ENCODE data around the gene SLC17A1.
"Not testable (repeated sequence)": the region's sequence is repeated elsewhere in the genome, so short reads cannot be mapped to it uniquely, and the experiment has no call there.

SLC17A1 gene

DNA sequence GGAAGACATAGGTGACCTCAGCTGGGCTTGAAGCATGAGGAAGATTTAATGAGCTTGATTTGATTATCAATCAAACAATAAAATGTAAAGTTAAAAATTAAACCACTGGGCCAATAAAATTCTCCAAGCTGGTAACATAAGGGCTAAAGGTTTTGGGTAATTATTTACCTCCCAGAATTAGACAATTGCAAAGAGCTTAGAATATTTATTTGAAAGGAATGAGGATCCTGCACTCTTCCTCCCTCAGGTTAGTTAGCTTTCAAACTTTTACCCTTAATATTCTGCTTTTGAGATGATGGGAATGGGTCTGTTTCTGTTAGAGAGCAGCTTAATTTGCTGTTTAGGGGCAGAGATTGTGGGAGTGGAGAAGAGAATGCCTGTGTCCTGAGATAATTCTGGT lies 77.3 kb downstream of the SLC17A1 start, which contains the start of gene SLC17A4:
SLC17A4 (plus strand) TSS at position 208 of the 400 bp plus-strand sequence. CDS start 7,221 bp downstream, outside the sequence.
- no peak for DNase-seq

DNA sequence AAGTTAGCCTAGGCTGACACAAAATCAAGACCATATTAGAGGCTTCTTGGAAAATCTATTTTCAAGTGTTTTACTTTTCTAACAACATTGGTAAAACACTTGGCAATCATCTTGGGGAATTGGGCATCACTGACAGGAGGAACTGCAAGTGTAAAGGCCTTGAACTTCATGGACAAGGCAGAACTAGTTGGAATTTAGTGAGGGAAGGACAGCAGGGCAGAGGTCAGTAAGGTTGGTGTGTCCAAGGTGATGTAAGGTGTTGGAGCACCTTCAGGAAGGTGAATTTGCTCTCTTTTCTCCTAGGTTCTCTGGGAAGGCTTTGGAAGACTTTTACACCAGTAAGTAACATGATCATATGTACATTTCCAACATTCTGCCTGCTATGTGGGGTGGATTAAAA lies 78.8 kb downstream of the SLC17A1 start:
- no peak for DNase-seq

DNA sequence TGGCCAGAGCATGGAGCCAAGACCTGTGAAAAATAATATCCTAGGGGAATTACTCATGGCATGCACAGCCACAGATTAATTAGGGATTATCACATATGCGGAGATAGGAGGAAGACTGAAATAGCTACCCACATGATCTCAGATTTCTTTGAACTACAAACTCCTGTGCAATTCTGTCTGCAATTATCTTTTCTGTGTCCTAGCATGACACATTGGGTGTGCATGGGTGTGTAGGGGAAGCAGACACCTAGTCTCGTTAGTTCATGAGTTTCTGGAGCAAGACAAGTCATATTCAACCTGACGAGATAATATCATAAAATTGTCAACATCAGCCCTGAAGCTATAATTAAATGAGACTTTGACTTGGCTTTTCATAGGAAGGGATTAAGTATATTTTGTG lies 80.9 kb downstream of the SLC17A1 start:
- no peak for DNase-seq

DNA sequence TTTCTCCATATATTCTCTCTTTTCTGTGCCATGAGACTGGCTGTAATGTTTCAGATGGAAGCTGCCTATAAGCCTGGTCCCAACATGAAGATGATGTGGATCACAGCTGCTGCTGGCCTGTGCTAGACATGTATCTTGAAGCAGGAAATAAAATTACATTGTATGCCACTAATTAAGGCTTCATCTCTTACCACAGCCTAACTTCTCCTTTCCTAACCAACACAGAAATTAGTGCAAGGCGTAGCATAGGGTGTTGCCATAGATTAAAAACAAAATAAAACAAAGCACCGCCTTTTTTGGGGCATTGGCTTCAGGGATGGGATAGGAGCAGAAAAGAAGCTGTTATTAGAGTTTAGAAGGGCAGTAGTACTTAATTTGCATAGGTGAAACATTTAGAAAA lies 82.0 kb downstream of the SLC17A1 start:
- no peak for DNase-seq

DNA sequence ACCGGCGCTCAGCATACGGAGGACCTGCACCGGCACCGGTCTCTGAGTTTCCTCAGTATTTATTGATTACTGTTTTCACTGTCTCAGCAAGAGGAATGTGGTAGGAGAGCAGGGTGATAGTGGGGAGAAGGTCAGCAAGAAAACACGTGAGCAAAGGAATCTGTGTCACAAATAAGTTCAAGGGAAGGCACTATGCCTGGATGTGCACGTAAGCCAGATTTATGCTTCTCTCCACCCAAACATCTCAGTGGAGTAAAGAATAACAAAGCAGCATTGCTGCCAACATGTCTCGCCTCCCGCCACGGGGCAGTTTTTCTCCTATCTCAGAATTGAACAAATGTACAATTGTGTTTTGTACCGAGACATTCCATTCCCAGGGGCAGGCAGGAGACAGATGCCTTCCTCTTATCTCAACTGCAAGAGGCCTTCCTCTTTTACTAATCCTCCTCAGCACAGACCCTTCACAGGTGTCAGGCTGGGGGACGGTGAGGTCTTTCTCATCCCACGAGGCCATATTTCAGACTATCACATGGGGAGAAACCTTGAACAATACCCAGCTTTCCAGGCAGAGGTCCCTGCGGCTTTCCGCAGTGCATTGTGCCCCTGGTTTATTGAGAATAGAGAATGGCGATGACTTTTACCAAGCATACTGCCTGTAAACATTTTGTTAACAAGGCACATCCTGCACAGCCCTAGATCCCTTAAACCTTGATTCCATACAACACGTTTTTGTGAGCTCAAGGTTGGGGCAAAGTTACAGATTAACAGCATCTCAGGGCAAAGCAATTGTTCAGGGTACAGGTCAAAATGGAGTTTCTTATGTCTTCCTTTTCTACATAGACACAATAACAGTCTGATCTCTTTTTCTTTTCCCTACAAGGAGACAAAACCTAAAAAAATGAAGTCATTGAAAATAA lies 83.0 kb downstream of the SLC17A1 start:
- DNase-seq: not testable (repeated sequence)

DNA sequence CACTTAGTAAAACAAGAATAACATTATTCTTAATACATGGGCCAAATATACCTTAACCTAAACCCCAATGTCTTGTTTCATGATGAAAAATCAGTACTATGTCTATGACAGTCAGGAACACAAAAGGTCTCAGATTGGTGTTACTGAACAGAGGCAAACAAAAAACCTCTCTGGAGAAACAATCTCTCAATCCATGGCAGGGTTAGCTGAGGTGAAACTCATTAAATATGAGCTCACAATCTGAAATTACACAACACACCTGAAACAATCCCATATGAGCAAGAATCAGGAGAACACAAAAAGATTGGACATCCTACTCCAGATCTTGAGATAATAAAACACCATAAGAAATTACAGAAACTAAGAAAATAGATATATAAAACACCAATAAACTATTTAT lies 83.8 kb downstream of the SLC17A1 start:
- no peak for DNase-seq

DNA sequence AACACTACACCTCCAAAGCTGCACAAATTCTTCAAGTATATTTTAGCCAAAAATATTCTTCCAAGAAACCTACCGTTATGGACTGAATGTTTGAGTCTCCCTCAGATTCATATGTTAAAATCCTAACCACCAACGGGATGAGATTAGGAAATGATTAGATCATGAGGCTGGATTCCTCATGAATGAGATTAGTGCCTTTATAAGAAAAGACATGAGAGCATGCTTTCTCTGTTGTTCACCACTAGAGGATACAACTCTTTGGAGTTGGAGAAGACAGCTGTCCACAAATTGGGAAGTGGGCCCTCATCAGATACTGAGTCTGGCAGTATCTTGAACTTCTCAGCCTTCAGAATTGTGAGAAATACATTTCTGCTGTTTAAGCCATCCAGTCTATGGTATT lies 84.4 kb downstream of the SLC17A1 start:
- no peak for DNase-seq

DNA sequence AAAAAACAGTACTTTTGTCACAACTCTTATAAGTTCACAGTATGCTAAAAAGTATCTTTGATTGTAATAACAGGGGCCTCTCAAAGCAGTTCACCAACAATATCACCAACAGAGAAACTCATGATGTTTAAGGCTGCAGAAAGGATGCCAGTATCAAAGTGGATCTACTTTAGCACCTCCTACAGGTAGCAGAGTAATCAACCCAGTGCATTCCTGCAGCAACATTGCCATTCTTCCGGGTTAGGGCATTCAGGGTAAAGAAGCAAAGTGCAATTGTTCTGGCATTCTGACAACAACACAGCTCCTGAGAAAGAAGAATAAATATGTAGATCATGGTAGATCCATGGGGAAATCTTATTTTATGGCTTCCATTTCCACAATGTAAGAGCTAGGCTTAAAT lies 84.9 kb downstream of the SLC17A1 start:
- DNase-seq: no peak

DNA sequence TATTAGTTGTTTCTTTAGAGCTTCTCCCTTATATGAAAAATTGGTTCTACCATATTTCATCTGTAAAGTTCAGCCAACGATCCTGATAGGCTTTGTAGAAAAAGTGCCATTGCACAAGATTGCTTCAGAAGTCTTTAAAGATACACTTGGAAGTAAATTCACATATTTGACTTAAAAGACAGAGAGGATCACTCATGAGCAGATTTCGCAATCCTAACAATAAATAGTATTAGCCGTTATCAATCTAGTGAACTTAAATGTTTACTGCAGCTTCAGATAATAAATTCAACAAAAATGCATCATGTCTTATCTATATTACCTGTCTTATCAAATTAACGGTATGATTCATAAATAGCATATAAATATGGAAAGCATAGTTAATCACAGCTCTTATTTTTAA lies 86.0 kb downstream of the SLC17A1 start:
- DNase-seq: no peak

DNA sequence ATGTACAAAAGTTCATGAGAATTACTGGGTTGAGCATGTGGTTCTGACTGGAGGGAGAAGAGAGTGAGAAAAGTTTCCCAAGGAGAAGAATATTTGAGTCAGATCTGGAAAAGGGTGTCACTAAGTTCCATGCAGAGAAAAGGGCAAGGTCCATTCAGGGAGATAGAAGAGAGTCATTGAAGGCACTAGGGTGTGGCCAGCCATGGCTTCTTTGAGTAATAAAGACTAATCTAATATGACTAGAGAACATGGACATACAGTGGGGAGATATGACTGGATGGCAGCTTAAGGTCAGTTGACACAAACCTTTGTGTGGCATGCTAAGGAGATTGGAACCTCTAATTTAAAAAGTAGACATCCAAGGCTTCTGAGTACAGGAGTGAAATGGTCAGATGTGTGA lies 88.0 kb downstream of the SLC17A1 start:
- no peak for DNase-seq

DNA sequence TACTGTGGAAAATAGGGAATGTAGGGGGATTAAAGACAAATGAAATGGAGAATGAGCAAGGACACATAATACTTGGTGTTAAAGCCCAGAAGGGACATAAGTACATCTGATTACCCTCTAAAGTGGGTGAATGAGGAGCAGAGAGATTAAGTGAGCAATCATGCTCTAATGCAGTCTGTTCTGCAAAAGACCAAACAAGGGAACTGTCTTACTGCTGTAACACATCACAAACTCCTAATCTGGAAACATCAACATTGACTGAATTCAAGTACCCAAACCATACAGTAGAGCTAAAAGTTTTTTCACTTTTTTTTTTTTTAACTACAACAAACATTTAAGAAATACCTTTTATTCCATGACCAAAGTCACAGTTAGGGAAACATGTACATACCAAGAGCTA lies 96.6 kb downstream of the SLC17A1 start:
- no peak for DNase-seq

Data from fibroblast of skin of right quadriceps (primary cell).